Measurements from ENCODE around the gene NUMB.

GRCh38 chr14:73260574-73260973 is 197.8 kb downstream of the NUMB start:
- no peak for TF ChIP-seq CTCF (IDR thresholded peaks at IDR 0.05)
- TF ChIP-seq POLR2A (IDR thresholded peaks at IDR 0.05), result no peak
